Measurements from ENCODE around the gene CERCAM. TPM values are rescaled to one million over a fixed set of nuclear protein-coding genes. Genes with fewer than 3 reads are reported as not detected.
"Not testable (repeated sequence)": the region's sequence is repeated elsewhere in the genome, so short reads cannot be mapped to it uniquely, and the experiment has no call there.

Gene CERCAM
- total RNA-seq, 6 donors from 2014 or later: 9.2 to 47.1 (median 15.4) TPM

DNA sequence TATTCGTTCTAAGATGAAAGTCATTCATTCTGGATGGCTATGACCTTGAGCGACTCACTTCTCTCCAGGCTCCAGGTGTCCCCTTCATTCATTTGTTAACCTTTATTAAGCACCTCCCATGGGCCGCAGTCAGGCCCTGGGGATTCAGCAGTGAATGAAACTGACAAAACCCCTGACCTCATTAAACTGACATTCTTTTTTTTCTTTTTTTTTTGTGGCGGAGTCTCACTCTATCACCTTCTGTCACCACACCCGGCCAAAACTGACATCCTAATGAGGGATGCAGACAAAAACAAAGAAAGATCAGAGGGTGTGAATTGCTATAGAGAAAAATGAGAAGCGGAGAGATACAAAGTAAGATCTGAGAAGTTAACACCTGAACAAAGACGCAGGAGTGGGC is 18.6 kb downstream of the CERCAM start:
- Histone ChIP-seq H3K9me3 (no peaks in the 10 kb centered on the region), H3K27ac (no peak overlapping the region), H3K4me3 (no peak overlapping the region), H3K36me3 (no peaks in the 10 kb centered on the region), H3K27me3 (no peaks in the 10 kb centered on the region), H3K4me1 (peaks cover 6 to 7% (median 7%) of the 10 kb centered on the region in 4 donors)
- DNase-seq (no peak), ATAC-seq (ENCODE audit: low FRiP score in 2 of 2) (no peak)
- 81 to 86% methylated on average over 7 of the region's 7 CpGs for WGBS, 2 donors
- TF ChIP-seq POLR2AphosphoS5 (IDR thresholded peaks at IDR 0.05) (no peak), POLR2A (IDR thresholded peaks at IDR 0.05) (no peak), EP300 (IDR thresholded peaks at IDR 0.05) (no peak)
- TF ChIP-seq, protein P1, sequence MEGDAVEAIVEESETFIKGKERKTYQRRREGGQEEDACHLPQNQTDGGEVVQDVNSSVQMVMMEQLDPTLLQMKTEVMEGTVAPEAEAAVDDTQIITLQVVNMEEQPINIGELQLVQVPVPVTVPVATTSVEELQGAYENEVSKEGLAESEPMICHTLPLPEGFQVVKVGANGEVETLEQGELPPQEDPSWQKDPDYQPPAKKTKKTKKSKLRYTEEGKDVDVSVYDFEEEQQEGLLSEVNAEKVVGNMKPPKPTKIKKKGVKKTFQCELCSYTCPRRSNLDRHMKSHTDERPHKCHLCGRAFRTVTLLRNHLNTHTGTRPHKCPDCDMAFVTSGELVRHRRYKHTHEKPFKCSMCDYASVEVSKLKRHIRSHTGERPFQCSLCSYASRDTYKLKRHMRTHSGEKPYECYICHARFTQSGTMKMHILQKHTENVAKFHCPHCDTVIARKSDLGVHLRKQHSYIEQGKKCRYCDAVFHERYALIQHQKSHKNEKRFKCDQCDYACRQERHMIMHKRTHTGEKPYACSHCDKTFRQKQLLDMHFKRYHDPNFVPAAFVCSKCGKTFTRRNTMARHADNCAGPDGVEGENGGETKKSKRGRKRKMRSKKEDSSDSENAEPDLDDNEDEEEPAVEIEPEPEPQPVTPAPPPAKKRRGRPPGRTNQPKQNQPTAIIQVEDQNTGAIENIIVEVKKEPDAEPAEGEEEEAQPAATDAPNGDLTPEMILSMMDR (IDR thresholded peaks at IDR 0.05): no peak

DNA sequence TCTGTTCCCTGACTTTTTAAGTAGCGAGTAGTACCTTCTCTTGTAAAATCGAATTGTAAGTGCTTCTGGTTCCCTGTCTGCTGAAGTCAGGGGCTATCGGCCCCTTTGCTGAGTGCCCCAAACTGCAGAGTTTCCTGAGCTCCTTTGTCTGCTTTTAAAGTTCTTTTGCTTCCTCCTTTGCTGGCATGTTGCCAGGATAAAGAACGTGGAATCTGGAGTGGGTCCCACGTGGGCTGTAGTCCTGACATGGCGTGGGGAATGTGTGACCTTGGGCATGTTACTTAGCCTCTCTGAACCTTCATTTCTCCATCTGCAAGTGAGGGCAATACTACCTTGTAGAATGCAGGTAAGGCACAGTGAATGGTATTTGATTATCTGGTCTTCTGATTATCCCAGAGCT is 21.5 kb downstream of the CERCAM start:
- Histone ChIP-seq H3K27me3 (no peaks in the 10 kb centered on the region), H3K4me3 (no peak overlapping the region), H3K9me3 (no peaks in the 10 kb centered on the region), H3K36me3 (no peaks in the 10 kb centered on the region), H3K4me1 (peaks cover 6 to 7% (median 7%) of the 10 kb centered on the region in 4 donors), H3K27ac (no peak overlapping the region)
- WGBS, 2 donors: 27 to 28% methylated on average over 6 of the region's 6 CpGs
- ATAC-seq (ENCODE audit: low FRiP score in 2 of 2): no peak
- TF ChIP-seq POLR2AphosphoS5 (IDR thresholded peaks at IDR 0.05) (no peak), POLR2A (IDR thresholded peaks at IDR 0.05) (no peak), EP300 (IDR thresholded peaks at IDR 0.05) (no peak)
- TF ChIP-seq, protein P1 (IDR thresholded peaks at IDR 0.05): no peak
- DNase-seq: no peak

DNA sequence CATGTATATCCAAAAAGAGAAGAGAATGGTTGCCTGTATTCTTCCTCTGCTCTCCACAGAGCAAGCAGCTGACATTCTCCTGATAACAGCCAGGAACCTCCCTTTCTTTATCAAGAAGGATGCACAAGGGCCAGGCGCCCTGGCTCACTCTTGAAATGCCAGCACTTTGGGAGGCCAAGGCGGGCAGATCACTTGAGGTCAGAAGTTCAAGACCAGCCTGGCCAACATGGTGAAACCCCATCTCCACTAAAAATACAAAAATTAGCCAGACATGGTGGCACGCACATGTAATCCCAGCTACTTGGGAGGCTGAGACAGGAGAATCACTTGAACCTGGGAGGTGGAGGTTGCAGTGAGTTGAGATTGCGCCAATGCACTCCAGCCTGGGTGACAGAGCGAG is 25.8 kb downstream of the CERCAM start:
- not testable (repeated sequence) for H3K36me3 ChIP-seq; ATAC-seq (ENCODE audit: low FRiP score in 2 of 2); H3K9me3 ChIP-seq; DNase-seq; H3K4me3 ChIP-seq; H3K4me1 ChIP-seq; H3K27ac ChIP-seq; H3K27me3 ChIP-seq
- WGBS, 2 donors: 82 to 97% methylated on average over 5 of the region's 5 CpGs

DNA sequence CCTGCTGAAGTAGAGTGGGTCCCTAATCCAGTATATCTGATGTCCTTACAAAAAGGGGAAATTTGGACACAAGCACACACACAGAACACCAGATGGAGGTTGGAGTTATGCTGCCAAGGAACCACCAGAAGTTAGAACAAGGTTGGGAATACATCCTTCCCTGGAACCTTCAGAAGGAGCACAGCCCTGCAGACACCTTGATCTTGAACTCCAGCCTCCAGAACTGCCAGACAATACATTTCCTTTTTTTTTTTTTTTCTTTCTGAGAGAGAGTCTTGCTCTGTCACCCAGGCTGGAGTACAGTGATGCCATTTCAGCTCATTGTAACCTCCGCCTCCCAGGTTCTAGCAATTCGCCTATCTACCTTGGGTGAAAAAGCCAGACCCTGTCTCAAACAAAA is 28.1 kb downstream of the CERCAM start:
- Histone ChIP-seq H3K36me3 (no peaks in the 10 kb centered on the region), H3K27me3 (no peaks in the 10 kb centered on the region), H3K27ac (no peak overlapping the region), H3K9me3 (no peaks in the 10 kb centered on the region), H3K4me1 (no peaks in the 10 kb centered on the region), H3K4me3 (no peak overlapping the region)
- WGBS, 2 donors: 97 to 100% methylated on average over 2 of the region's 2 CpGs
- DNase-seq (no peak), ATAC-seq (ENCODE audit: low FRiP score in 2 of 2) (no peak)
- TF ChIP-seq, protein P1 (IDR thresholded peaks at IDR 0.05): no peak
- TF ChIP-seq POLR2AphosphoS5 (IDR thresholded peaks at IDR 0.05): no peak
- no peak for TF ChIP-seq POLR2A (IDR thresholded peaks at IDR 0.05)
- no peak for TF ChIP-seq EP300 (IDR thresholded peaks at IDR 0.05)

DNA sequence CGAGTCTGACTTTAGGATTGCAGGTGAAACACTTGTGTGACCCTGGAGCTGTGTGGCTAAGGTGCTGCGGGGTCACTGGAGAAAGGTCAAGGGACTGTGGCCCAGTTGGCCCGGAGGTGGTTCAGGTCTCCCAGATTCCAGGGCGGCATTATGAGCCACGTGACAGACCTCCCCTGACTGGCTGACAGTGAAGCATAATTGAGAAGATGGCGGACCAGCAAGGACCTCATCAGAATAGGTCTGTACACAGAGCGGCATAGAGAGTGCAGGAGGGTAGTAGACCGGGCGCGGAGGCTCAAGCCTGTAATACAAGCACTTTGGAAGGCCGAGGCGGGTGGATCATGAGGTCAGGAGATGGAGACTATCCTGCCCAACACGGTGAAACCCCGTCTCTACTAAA is 34.3 kb downstream of the CERCAM start:
- WGBS, 2 donors: 82 to 90% methylated on average over 14 of the region's 14 CpGs
- peaks cover 0 to 9% (median 3%) of the 10 kb centered on the region in 4 donors for H3K36me3 ChIP-seq
- DNase-seq (no peak), ATAC-seq (ENCODE audit: low FRiP score in 2 of 2) (no peak)
- H3K27ac ChIP-seq: no peak overlapping the region
- TF ChIP-seq EP300 (IDR thresholded peaks at IDR 0.05) (no peak), POLR2AphosphoS5 (IDR thresholded peaks at IDR 0.05) (no peak)
- TF ChIP-seq, protein P1 (IDR thresholded peaks at IDR 0.05): no peak
- no peaks in the 10 kb centered on the region for H3K27me3 ChIP-seq
- no peaks in the 10 kb centered on the region for H3K9me3 ChIP-seq
- peaks cover 8 to 18% (median 13%) of the 10 kb centered on the region in 4 donors for H3K4me1 ChIP-seq
- peak overlapping the region in 1 of 4 donors; percentile 81 for H3K4me3 ChIP-seq
